Measurements from ENCODE around the gene CARMIL3. TPM values are rescaled to one million over a fixed set of nuclear protein-coding genes. Genes with fewer than 3 reads are reported as not detected.
A peak's percentile ranks its signal among the peaks of the same experiment; 100 is the strongest.

The CARMIL3 gene
- total and polyA plus RNA-seq, 2 experiments from 2014 or later: 3.7 to 11.8 TPM

DNA sequence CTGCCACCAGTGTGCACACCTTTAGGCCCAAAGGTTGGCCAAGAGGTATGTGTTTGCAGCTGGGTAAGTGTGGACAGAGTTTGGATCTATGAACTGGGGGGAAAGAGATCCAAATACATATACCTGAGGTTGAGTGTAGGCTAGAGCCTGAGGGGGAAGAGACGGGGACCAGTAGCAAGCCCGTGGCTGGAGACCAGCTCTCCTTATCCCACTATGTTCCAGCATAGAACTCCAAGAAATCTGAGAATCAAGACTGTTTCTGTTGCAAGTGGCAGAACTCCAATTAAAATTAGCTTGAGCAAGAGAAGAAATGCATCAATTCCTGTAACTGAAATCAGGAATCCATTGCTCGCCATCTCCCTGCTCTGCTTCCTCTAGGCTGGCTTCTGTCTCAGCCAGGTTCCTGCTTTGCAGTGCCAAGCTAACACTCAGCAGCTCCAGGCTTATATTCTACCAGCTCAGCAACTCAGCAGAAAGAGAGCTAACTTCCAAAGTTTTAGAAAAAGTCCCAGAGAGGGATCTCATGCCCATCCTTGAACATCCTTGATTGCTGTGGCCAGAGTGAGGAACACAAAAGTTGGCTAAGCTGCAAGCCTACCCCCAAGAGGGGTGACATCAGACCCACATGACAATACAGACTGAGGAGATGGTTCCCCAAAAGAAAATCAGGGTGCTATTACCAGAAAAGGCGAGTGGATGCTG is 40.8 kb downstream of the CARMIL3 start (continued):
- TF ChIP-seq, protein P1, sequence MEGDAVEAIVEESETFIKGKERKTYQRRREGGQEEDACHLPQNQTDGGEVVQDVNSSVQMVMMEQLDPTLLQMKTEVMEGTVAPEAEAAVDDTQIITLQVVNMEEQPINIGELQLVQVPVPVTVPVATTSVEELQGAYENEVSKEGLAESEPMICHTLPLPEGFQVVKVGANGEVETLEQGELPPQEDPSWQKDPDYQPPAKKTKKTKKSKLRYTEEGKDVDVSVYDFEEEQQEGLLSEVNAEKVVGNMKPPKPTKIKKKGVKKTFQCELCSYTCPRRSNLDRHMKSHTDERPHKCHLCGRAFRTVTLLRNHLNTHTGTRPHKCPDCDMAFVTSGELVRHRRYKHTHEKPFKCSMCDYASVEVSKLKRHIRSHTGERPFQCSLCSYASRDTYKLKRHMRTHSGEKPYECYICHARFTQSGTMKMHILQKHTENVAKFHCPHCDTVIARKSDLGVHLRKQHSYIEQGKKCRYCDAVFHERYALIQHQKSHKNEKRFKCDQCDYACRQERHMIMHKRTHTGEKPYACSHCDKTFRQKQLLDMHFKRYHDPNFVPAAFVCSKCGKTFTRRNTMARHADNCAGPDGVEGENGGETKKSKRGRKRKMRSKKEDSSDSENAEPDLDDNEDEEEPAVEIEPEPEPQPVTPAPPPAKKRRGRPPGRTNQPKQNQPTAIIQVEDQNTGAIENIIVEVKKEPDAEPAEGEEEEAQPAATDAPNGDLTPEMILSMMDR (conservative IDR thresholded peaks at IDR 0.05; ENCODE audit: low read depth in 2 of 2): no peak
- TF ChIP-seq JUNB (IDR thresholded peaks at IDR 0.05; ENCODE audit: unreplicated experiment): no peak

DNA sequence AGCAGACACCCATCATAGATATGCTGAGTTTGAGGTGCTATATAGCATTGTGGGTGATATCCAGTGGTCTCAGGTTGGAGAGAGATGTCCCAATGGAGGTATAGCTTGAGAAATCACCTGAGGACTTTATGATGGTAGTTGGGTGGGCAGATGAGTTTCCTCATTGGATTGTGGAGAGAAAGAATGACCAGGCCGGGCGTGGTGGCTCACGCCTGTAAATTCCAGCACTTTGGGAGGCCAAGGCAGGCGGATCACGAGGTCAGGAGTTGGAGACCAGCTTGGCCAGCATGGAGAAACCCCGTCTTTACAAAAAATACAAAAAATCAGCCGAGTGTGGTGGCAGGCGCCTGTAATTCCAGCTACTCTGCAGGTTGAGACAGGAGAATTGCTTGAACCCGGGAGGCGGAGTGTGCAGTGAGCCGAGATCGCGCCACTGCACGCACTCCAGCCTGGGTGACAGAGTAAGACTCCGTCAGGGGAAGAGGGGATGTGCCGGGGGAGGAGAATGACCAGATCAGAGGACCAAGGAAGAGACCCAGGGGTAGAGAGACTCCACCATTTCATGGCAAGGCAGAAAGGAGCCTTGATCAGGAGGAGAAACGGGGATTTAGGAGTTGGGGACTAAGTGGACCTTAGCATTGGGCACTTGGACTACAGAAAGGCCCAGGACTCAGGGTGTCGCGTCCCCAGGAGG is 41.5 kb downstream of the CARMIL3 start:
- no peaks in the 10 kb centered on the region for H3K36me3 ChIP-seq (ENCODE audit: insufficient read depth)
- H3F3A ChIP-seq (replicated peaks; ENCODE audit: low read depth): peaks cover 15% of the 10 kb centered on the region
- peak overlapping the region; percentile 73 for H3K4me2 ChIP-seq
- DNase-seq (ENCODE audit: low spot score) (no peak), ATAC-seq (no peak)
- H3K4me3 Mint-ChIP-seq: peak overlapping the region; percentile 66
- peaks cover 22% of the 10 kb centered on the region for H3K79me2 ChIP-seq (replicated peaks; ENCODE audit: insufficient read depth)
- H3K4me3 ChIP-seq: peak overlapping the region; percentile 47
- H3K9me2 ChIP-seq (ENCODE audit: insufficient read depth): peaks cover 8% of the 10 kb centered on the region
- H3K27me3 ChIP-seq (ENCODE audit: insufficient read depth): no peaks in the 10 kb centered on the region
- peaks cover 24% of the 10 kb centered on the region for H3K27me3 Mint-ChIP-seq (ENCODE audit: insufficient read depth, low read depth, poor library complexity)
- peak overlapping the region; percentile 100 for H3K27ac Mint-ChIP-seq
- H3K27ac ChIP-seq (ENCODE audit: low read depth): peak overlapping the region; percentile 99
- H3K4me1 ChIP-seq (ENCODE audit: insufficient read depth): peaks cover 18% of the 10 kb centered on the region
- peaks cover 5% of the 10 kb centered on the region; the same call in 1 of the 2 replicates for H4K20me1 ChIP-seq (replicated peaks; ENCODE audit: insufficient read depth)
- H3K4me1 Mint-ChIP-seq: peaks cover 38% of the 10 kb centered on the region
- H2AFZ ChIP-seq: no peak overlapping the region; the same call in 1 of the 2 replicates
- H3K36me3 Mint-ChIP-seq (ENCODE audit: low read depth): peaks cover 44% of the 10 kb centered on the region
- peaks cover 3% of the 10 kb centered on the region; the same call in 2 of the 3 replicates for H3K9me3 Mint-ChIP-seq
- TF ChIP-seq STAT1 (IDR thresholded peaks at IDR 0.05; ENCODE audit: unreplicated experiment) (no peak), EZH2phosphoT487 (IDR thresholded peaks at IDR 0.05; ENCODE audit: unreplicated experiment) (no peak), ZNF331 (CRISPR knock-in tag; IDR thresholded peaks at IDR 0.05; ENCODE audit: low read depth) (no peak), JUNB (IDR thresholded peaks at IDR 0.05; ENCODE audit: unreplicated experiment) (no peak), NANOG (IDR thresholded peaks at IDR 0.05; ENCODE audit: borderline replicate concordance) (no peak), EZH2 (IDR thresholded peaks at IDR 0.05; ENCODE audit: low read depth, unreplicated experiment) (no peak)
- TF ChIP-seq, protein P2, sequence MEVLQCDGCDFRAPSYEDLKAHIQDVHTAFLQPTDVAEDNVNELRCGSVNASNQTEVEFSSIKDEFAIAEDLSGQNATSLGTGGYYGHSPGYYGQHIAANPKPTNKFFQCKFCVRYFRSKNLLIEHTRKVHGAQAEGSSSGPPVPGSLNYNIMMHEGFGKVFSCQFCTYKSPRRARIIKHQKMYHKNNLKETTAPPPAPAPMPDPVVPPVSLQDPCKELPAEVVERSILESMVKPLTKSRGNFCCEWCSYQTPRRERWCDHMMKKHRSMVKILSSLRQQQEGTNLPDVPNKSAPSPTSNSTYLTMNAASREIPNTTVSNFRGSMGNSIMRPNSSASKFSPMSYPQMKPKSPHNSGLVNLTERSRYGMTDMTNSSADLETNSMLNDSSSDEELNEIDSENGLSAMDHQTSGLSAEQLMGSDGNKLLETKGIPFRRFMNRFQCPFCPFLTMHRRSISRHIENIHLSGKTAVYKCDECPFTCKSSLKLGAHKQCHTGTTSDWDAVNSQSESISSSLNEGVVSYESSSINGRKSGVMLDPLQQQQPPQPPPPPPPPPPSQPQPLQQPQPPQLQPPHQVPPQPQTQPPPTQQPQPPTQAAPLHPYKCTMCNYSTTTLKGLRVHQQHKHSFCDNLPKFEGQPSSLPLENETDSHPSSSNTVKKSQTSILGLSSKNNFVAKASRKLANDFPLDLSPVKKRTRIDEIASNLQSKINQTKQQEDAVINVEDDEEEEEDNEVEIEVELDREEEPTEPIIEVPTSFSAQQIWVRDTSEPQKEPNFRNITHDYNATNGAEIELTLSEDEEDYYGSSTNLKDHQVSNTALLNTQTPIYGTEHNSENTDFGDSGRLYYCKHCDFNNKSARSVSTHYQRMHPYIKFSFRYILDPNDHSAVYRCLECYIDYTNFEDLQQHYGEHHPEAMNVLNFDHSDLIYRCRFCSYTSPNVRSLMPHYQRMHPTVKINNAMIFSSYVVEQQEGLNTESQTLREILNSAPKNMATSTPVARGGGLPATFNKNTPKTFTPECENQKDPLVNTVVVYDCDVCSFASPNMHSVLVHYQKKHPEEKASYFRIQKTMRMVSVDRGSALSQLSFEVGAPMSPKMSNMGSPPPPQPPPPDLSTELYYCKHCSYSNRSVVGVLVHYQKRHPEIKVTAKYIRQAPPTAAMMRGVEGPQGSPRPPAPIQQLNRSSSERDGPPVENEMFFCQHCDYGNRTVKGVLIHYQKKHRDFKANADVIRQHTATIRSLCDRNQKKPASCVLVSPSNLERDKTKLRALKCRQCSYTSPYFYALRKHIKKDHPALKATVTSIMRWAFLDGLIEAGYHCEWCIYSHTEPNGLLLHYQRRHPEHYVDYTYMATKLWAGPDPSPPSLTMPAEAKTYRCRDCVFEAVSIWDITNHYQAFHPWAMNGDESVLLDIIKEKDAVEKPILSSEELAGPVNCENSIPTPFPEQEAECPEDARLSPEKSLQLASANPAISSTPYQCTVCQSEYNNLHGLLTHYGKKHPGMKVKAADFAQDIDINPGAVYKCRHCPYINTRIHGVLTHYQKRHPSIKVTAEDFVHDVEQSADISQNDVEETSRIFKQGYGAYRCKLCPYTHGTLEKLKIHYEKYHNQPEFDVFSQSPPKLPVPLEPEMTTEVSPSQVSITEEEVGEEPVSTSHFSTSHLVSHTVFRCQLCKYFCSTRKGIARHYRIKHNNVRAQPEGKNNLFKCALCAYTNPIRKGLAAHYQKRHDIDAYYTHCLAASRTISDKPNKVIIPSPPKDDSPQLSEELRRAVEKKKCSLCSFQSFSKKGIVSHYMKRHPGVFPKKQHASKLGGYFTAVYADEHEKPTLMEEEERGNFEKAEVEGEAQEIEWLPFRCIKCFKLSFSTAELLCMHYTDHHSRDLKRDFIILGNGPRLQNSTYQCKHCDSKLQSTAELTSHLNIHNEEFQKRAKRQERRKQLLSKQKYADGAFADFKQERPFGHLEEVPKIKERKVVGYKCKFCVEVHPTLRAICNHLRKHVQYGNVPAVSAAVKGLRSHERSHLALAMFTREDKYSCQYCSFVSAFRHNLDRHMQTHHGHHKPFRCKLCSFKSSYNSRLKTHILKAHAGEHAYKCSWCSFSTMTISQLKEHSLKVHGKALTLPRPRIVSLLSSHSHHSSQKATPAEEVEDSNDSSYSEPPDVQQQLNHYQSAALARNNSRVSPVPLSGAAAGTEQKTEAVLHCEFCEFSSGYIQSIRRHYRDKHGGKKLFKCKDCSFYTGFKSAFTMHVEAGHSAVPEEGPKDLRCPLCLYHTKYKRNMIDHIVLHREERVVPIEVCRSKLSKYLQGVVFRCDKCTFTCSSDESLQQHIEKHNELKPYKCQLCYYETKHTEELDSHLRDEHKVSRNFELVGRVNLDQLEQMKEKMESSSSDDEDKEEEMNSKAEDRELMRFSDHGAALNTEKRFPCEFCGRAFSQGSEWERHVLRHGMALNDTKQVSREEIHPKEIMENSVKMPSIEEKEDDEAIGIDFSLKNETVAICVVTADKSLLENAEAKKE (CRISPR knock-in tag; IDR thresholded peaks at IDR 0.05): no peak
- TF ChIP-seq, protein P3, sequence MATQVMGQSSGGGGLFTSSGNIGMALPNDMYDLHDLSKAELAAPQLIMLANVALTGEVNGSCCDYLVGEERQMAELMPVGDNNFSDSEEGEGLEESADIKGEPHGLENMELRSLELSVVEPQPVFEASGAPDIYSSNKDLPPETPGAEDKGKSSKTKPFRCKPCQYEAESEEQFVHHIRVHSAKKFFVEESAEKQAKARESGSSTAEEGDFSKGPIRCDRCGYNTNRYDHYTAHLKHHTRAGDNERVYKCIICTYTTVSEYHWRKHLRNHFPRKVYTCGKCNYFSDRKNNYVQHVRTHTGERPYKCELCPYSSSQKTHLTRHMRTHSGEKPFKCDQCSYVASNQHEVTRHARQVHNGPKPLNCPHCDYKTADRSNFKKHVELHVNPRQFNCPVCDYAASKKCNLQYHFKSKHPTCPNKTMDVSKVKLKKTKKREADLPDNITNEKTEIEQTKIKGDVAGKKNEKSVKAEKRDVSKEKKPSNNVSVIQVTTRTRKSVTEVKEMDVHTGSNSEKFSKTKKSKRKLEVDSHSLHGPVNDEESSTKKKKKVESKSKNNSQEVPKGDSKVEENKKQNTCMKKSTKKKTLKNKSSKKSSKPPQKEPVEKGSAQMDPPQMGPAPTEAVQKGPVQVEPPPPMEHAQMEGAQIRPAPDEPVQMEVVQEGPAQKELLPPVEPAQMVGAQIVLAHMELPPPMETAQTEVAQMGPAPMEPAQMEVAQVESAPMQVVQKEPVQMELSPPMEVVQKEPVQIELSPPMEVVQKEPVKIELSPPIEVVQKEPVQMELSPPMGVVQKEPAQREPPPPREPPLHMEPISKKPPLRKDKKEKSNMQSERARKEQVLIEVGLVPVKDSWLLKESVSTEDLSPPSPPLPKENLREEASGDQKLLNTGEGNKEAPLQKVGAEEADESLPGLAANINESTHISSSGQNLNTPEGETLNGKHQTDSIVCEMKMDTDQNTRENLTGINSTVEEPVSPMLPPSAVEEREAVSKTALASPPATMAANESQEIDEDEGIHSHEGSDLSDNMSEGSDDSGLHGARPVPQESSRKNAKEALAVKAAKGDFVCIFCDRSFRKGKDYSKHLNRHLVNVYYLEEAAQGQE (IDR thresholded peaks at IDR 0.05; ENCODE audit: unreplicated experiment): no peak
- TF ChIP-seq, protein P4, sequence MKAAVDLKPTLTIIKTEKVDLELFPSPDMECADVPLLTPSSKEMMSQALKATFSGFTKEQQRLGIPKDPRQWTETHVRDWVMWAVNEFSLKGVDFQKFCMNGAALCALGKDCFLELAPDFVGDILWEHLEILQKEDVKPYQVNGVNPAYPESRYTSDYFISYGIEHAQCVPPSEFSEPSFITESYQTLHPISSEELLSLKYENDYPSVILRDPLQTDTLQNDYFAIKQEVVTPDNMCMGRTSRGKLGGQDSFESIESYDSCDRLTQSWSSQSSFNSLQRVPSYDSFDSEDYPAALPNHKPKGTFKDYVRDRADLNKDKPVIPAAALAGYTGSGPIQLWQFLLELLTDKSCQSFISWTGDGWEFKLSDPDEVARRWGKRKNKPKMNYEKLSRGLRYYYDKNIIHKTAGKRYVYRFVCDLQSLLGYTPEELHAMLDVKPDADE (IDR thresholded peaks at IDR 0.05): no peak; the same call in 1 of the 2 replicates
